ENCODE measurements around the gene KLHL29.
"Not testable (repeated sequence)": the region's sequence is repeated elsewhere in the genome, so short reads cannot be mapped to it uniquely, and the experiment has no call there.

KLHL29 gene

DNA sequence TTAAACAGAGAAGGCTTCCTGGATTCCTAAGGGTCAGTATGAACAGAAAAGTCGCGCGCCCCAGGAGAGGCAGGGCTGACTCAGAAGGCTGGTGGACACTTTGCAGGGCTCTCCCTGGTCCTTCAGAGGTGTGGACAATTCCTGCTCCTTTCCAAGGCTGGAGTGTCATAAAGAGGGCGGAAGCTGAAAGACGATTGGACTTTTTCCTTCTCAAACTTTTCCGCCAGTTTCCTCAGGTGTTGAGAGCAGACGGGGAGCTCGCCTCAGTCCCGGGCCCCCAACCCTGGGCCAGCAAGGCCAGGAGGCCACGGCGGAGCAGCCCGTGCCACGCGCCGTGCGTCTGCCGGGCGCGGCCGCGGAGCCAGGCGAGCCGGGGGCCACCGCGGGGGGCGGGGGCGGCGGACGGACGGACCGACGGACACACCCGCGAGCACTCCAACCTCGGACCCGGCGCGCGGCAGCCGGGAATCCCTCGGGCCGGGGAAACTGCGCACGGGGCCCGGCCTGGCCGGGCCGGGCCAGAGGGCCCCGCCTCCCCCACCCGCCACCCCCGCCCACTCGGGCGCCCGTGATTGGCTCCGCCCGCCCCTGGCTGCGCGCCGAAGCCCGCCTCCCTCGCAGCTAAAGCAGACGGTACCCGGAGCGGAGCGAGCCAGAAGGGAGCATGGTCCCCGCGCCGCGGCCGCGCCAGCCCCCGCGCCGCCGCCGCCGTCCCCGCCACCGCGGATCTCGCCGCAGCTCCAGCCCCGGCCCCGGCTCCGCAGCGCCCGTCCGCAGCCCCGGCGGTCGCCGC, at the start of gene KLHL29:
KLHL29 (plus strand) TSS at position 629 of the 793 bp plus-strand sequence. CDS start 177,018 bp downstream, outside the sequence.
- in situ Hi-C loops (cut with HindIII; ENCODE audit: low sequenced_read_pairs): no loop called here

DNA sequence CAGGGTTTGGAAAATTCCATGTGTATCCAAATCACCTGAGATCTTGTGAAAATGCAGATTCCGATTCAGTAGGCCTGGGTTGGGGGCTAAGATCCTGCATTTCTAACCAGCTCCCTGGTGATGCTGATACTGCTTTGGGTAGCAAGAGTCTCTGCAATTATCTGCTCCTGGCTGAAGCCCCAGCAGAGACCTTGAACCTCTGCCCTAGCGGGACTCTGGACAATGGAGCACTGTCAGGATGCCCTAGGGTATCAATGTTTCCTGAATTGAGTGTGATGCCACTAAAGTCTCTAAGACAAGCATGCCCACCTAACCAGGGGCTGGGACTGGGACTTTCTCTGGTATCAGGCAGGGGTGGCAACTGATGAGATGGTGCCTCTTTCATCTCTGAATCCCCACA, 49.4 kb upstream of the KLHL29 start:
- in situ Hi-C loops (cut with HindIII; ENCODE audit: low sequenced_read_pairs): no loop called here

DNA sequence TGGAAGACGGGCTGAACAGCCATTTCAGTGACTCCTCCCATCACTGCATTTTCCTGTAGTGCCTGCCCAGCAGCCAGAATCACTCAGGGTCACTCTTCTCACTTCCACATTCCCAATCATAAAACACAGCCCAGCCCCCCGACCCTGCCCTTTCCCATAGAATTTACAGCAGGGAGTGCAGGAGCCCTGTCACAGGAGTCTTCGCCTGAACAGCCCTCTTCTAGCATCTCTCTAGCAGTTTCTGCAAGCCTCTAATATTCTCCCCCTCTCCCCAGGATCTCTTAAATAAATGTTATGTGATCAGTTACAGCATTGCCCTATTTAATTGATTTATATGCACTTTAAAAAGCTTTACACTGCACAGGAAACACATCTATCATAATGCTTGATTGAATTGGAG, 42.9 kb upstream of the KLHL29 start:
- in situ Hi-C loops (cut with HindIII; ENCODE audit: low sequenced_read_pairs): no loop called here

DNA sequence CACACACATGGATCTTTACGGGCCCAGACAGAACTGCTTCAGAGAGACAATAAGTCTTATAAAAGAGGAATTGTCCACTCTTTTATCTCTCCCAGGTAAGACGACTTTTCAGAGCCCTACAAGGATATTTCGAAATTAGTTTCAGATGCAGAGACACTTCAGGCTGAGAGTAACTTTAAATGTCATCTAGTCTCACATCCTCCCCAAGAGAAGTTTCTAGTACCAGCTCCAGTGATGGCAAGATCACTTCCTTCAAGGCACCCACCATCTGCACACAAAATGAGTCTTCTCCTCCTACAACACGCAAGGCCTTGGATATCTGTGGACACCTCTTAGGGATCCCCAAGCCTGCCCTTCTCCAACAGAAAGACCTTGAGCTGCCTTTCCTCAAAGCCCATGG, 39.0 kb upstream of the KLHL29 start:
- in situ Hi-C loops (cut with HindIII; ENCODE audit: low sequenced_read_pairs): no loop called here

DNA sequence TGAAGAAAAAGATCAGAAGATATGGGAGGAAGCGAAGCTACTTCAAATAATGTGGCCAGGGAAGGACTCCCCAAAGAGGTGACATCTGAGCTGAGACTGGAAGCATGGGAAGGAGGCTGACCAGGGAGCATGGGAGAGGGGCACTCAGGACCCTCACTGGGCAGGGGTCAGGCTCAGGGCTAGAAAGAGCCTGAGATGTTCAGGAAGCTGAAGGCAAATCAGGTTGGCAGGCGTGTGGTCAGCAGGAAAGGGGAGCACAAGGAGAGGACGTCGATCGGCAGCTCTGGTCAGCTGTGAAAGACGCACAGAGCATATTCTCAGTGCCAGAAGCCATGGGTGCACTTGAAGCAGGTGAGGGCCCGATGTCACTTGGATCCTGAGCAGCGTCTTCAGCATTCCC, 38.2 kb upstream of the KLHL29 start:
- in situ Hi-C loops (cut with HindIII; ENCODE audit: low sequenced_read_pairs): no loop called here

DNA sequence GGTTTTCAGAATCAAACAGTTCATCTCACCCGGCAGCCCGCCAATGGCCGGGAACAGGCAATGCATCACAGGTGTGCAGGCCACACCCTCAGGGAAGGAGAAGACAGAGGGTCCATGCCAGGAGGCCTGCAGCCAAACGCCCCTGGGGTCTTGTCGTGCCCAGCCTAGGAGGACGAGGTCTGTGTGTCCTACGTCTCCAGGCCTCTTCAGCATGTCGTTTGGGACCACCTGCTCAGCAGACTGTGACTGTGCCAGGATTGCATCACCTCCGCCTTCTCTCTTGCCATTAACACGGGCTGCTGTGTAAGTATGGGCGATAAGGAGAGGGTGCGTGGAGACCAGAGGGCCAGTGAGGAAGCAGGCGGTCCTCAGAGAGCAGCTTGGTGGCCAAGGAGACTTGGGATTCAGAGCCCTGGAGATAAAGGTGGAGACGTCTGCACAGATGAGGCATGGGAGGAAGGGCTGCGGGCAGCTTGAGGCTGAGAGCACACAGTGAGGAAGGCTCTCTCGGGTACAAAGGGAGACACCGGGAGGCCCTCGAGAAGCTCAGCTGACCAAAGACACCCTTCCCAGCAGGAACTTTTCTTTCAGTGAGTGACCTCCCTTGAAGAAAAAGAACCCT, 37.4 kb upstream of the KLHL29 start:
- in situ Hi-C loops (cut with HindIII; ENCODE audit: low sequenced_read_pairs): no loop called here

DNA sequence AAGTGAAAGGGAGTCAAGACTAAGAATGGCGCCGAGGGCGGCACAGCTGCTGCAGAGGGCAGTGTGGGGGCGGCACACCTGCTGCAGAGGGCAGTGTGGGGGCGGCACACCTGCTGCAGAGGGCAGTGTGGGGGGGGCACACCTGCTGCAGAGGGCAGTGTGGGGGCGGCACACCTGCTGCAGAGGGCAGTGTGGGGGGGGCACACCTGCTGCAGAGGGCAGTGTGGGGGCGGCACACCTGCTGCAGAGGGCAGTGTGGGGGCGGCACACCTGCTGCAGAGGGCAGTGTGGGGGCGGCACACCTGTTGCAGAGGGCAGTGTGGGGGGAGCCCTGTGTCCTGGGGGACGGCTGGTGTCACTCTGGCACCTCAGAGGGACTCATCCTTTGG, 36.9 kb upstream of the KLHL29 start:
- in situ Hi-C loops (cut with HindIII; ENCODE audit: low sequenced_read_pairs): not testable (repeated sequence)

DNA sequence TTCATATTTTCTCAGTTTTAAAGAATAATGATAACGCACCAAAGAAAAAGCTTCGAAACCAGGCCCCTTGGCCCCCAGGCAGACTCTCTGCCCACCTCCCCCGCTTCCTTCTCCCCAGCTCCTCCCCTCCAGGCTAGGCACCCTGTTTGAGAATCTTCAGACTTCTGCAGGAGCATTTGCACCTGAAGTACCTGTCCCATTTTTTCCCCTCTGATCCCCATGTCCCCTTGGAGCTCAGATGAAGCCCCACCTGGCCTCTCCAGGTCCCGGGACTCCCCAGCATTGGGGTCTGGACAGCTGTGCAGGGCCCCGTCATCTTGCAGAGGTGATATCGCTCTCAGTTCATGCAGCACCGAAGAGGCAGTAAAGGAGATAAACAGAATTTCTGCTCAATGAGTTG, 35.5 kb upstream of the KLHL29 start:
- in situ Hi-C loops (cut with HindIII; ENCODE audit: low sequenced_read_pairs): no loop called here

DNA sequence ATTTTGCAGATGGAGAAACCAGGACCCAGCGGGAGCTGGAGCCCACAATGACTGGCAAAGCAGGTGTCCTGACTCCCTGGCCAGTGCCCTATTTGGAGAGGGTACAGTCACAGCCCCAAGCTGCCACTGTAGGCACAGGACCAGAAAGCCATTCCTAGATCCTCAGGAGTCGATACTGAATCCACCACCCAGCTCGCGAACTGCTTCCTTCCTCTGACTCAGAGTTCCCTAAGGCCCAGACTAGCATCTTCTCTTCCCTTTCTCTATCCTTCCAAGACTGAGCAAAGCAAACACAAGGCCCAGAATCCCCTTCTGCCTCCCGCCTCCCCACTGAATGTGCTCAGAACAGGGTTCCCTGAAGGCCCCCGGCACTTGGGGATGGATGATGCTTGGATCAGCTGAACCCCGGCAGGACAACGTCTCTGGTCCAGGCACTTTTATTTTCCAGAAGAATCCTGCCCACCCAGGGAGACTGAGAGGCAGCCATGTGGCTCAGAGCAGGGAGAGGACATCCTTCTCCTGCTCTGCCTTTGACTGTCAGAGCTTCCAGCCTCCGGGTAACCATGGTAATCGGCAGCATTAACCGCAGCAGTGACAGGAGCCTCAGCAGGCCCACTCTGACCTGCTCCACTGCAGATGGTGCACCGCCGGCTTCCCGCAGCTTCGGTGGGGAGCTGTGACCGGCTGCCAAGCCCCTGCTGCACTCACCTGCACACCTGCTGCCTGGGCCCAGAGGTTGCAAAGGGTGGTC, 34.8 kb upstream of the KLHL29 start:
- in situ Hi-C loops (cut with HindIII; ENCODE audit: low sequenced_read_pairs): no loop called here

DNA sequence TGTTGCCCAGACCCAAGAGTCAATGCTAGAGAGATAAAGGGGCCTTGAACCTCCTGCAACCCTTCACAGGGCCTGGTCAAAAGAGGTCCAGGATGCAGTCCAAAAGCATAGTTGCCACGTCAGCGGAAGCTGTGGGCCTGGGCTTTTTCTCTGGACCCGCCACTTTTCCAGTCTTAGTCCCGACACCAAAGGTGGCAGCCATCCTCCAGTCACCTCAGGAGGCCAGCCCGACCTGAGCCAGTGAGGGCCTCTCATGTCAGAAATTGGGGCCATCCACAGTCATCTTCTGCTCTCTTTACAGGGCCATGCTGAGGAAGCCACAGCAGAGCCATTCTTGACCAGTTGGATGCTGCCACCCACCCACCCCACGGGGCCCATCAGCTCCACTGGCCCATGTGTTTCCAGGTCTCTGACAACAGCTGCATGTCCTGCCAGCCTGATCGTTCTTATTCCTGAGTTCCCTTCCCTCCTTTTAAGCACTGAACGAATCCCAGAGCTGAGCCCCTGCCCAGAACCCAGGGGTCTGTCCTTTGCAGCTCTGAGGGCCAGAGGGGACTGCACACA, 34.1 kb upstream of the KLHL29 start:
- in situ Hi-C loops (cut with HindIII; ENCODE audit: low sequenced_read_pairs): no loop called here

DNA sequence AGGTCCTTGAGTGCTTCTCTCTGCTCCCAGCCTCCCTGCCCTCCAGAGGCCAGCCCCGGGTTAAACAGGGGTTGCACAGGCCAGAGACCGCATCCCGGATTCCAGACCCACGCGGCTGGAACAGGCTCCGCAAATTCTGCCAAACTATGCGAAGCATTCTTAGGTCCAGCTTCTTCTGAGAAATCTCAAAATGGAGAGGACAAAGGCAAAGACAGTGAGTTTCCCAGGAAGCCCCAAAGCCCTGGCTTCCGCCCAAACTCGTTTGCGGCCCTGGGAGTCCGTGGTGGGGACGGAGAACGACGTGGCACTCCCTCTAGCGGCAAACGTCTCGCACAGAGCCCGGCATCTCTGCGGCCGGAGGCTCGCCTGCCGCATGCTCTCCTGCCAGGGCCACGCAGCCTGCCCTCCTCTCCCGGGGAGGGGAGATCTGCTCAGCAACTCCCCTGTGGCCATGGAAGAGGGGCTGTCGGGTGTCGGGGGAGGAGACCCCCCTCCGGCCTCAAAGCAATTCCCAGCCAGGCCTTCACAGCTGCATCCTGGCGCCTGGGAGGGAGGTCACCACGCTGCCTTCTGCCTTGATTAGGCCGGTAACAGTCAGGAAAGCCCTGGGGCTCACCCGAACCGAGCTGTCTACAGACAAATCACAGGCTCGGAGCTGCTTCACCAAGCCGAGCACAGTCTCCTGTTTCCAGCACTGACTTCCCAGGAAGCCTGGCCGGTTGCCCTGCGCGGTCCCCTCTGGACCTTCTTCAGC, 33.4 kb upstream of the KLHL29 start:
- in situ Hi-C loops (cut with HindIII; ENCODE audit: low sequenced_read_pairs): no loop called here

DNA sequence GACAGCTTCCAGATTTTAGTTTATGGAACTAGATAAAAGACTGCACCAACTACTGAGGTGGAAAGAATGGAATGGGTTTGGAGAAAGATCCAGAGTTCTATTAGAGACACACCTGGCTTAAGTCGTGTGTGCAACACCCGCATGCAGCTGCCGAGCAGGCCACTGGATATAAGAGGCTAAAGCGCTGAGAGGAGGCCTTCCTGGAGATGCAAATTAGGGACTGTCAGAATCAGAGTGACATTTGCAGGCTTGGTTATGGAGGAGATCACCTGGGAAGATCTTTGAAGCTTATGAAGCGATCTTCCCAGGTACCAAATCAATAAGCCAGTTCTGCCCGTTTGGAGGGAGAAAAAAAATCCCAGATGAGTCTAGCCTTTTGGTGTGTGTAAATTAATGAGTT, 30.4 kb upstream of the KLHL29 start:
- in situ Hi-C loops (cut with HindIII; ENCODE audit: low sequenced_read_pairs): no loop called here

DNA sequence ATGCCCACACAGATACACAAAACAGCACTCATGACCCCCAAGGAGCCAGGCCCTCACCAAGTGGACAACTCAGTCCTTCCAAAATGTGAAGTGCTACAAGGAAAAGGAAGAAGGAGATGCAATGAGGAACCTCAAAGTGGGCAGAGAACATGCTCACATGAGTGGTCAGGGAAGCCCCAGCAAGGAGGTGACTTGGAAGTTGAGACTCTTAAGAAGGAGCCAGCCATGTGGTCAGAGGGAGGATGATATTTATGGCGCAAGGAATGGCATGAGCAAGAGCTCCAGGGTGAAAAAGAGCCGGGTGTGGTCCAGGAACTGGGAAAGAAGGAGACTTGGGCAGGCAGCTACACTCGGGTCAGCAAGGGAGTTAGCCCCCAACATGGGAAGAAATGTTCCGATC, 30.0 kb upstream of the KLHL29 start:
- in situ Hi-C loops (cut with HindIII; ENCODE audit: low sequenced_read_pairs): no loop called here

DNA sequence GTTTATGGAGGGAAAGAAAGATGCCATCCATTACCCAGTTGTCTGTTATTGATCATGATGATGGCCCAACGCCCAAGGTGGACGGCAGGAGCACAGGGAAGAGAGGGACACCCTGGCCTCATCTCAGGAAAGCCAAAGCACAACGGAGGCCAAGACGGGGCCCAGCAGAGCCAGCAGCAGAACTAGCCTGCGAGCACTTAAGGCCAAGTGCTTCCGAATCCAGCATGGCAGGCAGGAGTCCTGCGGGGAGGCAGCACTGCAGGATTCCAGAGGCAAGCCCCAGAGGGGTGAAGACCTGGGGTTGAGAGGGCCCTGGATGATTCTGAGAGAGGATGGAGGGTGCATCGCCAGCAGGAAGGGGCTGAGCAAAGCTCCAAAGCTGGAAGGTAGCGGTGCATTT, 28.3 kb upstream of the KLHL29 start:
- in situ Hi-C loops (cut with HindIII; ENCODE audit: low sequenced_read_pairs): no loop called here

DNA sequence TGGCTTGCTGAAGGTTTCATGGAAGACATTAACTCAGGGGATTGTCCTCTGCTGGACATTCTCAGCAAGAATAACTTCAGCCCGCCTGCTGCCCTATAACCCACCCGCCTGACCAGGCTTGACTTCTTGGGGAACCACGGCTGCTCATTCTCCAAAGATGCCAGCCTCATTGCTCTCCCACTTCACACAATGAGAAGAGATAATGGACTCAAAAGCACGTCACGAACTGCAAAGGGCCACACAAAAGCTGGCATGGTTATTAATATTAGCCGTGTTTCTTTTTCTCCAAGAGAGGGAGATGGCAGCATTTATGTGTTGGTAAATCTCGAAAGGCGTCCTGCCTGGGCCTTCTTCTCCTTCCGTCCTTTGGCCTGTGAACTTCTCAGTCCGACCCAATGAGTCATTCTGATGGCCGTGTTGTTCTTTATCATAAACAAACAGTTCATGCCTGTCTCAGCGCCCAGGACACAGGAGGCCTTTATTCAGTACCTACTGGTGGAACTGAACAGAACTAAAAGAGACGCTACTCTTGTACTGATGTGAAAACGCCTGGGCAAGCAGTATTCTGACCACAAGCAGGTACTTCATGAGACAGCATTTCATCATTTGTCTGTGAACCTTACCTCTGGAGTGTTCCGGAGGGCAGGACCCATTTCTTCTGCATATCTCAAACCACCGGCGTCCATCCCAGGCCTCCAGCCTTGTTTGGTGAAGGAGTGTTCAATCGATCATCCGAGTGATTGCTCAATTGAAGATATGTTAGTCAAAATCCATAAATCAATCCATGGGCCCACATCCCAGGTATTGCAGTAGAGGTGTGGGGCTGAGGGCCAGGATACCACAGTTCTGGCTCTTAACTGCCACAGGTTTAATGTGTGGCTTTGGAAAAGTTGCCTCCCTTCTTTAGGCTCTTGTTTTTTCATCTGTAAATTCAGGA, 25.1 kb upstream of the KLHL29 start:
- in situ Hi-C loops (cut with HindIII; ENCODE audit: low sequenced_read_pairs): no loop called here

DNA sequence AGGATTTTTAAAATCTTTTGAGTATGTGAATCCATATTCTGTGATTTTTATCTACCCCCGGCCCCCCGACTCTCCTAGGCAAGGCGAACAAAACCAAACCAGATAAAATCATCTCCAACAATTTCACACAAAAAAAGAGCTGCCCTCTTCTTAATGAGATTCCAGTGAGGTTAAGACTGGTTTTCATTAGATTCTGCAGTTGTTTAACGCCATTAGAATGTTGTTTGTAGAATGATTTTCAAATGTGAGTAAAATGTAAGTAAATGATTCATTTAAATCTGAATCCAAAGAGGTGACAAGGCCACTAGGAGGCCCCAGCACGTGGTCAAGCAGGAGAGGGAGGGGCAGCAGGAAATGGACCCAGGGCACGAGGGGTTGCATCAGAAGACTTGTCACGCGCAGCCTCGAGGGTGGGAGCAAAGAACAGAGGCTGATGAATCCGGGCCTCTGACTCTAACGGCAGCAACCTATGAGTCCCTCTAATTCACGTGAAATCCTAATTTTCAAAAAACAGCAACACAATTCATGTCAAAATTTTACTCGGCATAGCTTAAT, 24.3 kb upstream of the KLHL29 start:
- in situ Hi-C loops (cut with HindIII; ENCODE audit: low sequenced_read_pairs): no loop called here

DNA sequence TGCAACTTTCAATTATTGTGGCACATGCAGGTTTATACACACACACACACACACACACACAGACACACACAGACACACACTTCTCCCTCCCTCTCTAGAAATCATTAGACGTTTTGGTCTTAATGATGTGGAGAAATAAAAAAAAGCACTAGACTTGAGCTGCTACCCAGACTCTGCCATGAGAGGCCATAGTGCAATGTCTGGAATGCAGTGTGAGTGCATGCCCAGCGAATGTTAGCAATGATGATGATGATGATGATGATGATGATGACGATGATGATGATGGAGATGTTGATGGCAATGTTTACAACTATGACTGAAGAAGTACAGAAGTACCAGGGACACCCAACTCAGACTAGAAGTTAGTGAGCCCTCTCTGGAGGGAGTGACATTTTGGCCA, 23.8 kb upstream of the KLHL29 start:
- in situ Hi-C loops (cut with HindIII; ENCODE audit: low sequenced_read_pairs): no loop called here

DNA sequence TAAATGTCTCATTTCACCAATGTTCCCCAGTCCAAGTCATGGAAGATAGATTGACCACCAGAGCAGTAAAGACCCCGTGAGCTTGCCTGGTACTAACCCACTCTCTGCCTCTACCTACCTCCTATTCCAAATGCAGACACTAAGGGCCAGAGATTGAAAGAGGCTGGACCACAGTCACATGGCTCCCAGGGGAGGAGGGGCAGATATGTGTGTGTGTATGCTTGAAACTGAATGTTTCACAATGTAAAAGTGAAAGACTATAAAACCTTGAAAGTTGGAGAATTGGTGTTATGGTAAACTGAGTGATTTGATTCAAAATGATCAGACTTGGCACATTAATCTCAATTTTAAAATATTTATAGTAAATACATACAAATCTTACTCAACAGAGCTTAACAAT, 21.7 kb upstream of the KLHL29 start:
- in situ Hi-C loops (cut with HindIII; ENCODE audit: low sequenced_read_pairs): no loop called here

DNA sequence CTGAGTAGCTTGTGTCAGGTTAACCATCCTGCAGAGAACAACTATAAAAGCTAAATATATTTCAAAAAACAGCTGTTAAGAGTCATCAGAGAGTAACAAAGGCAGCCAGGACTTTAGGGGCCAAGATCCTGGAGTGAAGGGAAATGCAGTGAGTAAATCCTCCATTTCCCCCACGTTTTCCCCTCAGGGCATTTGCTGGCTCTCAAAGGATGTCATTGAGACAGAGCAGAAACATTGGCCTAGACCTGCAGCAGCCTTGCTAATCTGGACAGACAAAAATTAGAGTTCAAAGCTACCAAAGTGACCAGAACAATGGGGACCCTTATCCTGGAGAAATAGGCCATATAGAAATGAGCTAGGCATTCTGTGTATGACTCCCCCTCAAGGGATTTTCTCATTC, 21.1 kb upstream of the KLHL29 start:
- in situ Hi-C loops (cut with HindIII; ENCODE audit: low sequenced_read_pairs): no loop called here

DNA sequence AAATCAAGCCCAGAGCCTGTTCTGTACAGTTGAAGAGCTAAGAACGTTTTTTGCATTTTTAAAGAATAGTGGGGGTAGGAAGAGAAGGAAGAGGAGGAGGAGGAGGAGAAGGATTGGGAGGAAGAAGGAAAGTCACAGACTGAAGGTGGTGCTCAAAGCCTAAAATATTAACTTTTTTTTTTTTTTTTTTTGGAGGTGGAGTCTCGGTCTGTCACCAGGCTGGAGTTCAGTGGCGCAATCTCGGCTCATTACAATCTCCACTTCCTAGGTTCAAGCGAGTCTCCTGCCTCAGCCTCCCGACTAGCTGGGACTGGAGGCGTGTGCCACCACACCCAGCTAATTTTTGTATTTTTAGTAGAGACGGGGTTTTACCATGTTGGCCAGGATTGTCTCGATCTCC, 18.3 kb upstream of the KLHL29 start:
- in situ Hi-C loops (cut with HindIII; ENCODE audit: low sequenced_read_pairs): no loop called here
